GM12872 (cell line): Measurements from ENCODE around the gene PDZD2.

Source experiments
- TF ChIP-seq, protein P1 (sequence below): IDR thresholded peaks from 3 replicates; pipeline ENCODE4 v1.5.1; 2011; ENCODE audit warnings: low read depth, mild to moderate bottlenecking, low read length, moderate library complexity; ENCODE audit not compliant: insufficient read depth

The PDZD2 gene

DNA sequence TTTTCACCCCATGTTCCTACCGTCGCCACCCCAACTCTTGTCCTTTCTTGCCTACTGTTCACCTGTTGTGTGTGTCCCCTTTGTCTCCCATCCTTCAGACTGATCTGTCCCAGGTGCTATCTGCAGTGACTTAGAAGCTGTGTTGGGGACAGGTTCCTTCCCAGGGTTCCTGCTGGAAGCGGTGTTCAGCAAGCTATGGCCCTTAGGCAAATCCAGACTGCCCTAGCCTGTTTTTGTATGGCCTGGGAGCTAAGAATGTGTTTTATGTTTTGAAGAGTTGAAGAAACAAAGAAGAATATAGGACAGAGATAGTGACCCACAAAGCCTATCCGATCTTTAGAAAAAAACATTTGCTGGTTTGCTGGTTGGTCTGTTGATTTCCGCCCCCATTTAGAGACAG is 298.8 kb downstream of the PDZD2 start:
- TF ChIP-seq, protein P1, sequence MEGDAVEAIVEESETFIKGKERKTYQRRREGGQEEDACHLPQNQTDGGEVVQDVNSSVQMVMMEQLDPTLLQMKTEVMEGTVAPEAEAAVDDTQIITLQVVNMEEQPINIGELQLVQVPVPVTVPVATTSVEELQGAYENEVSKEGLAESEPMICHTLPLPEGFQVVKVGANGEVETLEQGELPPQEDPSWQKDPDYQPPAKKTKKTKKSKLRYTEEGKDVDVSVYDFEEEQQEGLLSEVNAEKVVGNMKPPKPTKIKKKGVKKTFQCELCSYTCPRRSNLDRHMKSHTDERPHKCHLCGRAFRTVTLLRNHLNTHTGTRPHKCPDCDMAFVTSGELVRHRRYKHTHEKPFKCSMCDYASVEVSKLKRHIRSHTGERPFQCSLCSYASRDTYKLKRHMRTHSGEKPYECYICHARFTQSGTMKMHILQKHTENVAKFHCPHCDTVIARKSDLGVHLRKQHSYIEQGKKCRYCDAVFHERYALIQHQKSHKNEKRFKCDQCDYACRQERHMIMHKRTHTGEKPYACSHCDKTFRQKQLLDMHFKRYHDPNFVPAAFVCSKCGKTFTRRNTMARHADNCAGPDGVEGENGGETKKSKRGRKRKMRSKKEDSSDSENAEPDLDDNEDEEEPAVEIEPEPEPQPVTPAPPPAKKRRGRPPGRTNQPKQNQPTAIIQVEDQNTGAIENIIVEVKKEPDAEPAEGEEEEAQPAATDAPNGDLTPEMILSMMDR, result no peak

DNA sequence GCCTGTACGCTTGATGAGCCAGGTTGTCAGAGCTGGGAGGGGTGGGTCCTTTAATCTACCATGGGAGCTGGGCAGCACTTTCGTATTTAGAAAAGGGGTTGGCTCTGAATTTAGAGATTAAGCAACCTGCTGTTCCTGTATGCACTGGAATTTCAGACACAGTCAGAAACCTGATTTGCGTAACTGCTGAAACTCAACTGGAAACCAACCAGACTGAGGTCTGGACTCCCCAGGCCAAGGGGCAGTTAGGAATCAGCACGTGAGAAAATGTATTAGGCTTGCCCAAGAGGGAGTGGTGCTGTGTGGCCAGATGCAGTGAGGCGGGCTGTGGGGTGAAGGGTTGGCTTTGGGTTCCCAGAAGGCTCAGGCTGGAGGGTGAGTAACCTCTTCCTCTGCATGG is 300.2 kb downstream of the PDZD2 start:
- TF ChIP-seq, protein P1, result no peak

DNA sequence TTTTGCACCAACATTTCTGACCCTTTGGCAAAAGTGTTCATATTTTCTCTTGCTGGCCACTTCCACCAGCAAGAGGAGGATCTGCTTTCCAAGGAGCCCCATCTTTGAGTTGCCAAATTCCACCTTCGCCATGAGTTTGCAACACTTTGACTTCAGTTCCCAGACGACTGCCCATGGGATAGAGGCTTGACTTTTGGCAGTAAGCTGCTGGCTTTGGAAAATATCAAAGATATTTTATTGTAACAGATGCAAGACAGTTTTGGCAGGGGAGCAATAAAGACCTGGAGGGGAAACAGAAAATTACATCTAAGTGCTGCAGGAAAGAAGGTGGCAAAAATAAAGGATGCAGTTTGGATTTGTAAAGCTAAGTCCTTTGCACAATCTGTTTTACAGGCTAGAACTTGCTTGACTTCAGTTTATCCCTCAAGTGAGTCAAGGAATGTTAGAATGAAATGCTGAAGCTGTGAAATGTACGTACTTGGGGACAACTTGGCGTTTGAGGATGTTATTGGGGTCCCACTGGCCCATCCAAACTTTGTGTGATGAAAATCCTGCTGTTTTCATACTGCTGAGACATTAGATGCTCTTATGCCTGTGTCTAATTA is 302.3 kb downstream of the PDZD2 start:
- TF ChIP-seq, protein P1, result no peak

DNA sequence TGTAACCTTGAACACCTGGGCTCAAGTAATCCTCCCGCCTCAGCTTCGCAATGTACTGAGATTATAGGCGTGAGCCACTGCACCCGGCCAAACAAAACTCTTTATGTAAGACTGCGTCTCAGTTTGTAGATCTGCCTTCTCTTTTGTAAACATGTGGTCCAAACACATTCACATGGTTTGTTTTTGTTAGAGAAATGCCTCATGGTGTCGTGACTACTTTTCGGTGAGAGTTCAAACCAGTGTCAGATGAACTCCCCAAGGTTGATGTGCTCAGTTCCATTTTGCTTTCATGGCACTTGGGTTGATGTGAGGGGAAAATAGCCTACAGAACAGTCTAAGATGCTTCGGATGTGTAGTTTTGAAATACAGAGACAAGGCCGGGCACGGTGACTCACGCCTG is 303.6 kb downstream of the PDZD2 start:
- TF ChIP-seq, protein P1, result no peak

DNA sequence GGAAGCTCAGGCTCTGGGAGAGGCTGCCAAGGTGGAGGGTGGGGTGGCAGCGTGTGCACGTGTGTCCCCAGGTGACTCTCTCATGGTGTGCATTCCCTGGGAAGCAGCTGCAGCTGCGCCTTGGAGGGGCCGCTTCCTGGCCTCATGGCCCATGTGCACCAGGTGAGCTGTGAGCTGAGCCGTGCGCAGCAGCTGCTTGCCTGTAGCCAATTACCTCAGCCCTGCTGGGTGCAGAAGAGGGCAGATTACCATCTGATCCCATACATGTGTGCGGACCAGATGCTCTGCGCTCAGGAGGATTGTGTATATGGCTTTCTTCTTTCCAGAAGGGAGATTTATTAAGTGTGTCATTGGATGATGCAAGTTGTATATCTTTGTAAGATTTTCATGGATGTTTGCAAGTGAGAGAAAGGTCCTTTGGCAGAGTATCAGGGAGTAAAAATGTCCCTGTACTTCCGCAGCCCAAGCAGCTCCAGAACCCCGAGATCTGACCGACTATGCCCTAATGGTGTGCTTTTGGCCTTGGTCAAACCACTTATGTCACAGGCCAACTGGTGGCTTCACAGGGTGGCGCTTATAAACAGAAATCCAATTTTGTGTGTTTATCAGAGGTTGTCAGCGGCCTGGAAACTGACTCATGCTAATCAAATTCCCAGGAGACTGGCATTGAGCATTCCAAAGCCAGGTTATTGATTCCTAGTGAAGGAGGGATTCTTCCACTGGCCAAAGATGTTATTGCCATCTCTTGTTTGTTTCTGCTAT is 305.9 kb downstream of the PDZD2 start:
- TF ChIP-seq, protein P1, result no peak

DNA sequence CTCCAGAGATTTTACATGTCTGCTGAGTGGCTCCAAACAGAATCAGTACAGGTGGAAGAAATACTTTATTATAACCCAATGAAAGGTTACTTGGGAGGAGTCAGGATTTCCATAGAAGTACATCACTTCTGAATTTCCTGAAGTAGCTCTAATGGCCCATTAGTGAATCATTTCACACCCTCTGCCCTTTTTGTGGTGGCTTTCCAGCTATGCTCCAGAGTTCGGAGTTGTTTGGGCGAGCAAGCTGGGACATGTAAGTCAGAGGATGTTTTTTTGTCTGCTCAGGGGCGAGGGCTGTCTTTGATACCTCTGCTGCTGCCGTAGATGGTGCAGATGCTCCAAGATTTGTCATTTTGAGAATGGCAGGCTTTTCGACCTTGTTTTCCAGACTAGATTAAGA is 309.1 kb downstream of the PDZD2 start:
- TF ChIP-seq, protein P1, result no peak

DNA sequence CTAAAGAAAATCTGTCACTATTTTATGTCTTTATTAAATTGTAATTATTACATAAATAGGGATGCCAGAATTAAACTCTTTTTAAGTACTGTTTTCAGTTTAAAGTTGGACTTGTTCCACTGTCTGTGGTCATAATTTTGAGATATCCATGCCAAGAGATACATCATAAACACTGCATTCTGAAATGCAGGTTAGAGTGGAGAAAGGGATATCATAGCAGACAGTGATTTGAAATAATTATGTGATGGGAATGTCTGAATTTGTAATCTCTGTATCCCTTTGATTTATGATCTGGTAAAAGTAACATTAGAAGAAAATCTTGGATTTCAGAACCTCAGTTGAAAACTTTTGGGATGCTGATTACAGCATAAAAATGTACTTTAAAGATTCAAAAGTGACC is 313.1 kb downstream of the PDZD2 start:
- TF ChIP-seq, protein P1, result no peak
